GM18526 (cell line): Measurements from ENCODE around the gene PARD3B.

Experiments used
- POLR2A ChIP-seq: IDR thresholded peaks from 3 replicates; pipeline ENCODE4 v1.6.1; 2011; ENCODE audit not compliant: insufficient read length; ENCODE audit errors: extremely low read depth

PARD3B gene

GRCh38 chr2:205069928-205070327, 524.7 kb downstream of the PARD3B start:
- TF ChIP-seq POLR2A: no peak

GRCh38 chr2:205070889-205071288, 525.6 kb downstream of the PARD3B start:
- TF ChIP-seq POLR2A: no peak

- TF ChIP-seq POLR2A: no peak
Observed at GRCh38 chr2:205073433-205074020, 528.3 kb downstream of the PARD3B start.

GRCh38 chr2:205076405-205076804, 531.1 kb downstream of the PARD3B start:
- no peak for TF ChIP-seq POLR2A

GRCh38 chr2:205077159-205077558, 531.9 kb downstream of the PARD3B start:
- TF ChIP-seq POLR2A: no peak

GRCh38 chr2:205078762-205079161, 533.5 kb downstream of the PARD3B start:
- no peak for TF ChIP-seq POLR2A

- TF ChIP-seq POLR2A: no peak
Observed at GRCh38 chr2:205079173-205079572, 533.9 kb downstream of the PARD3B start.

GRCh38 chr2:205086662-205087061, 541.4 kb downstream of the PARD3B start:
- no peak for TF ChIP-seq POLR2A

GRCh38 chr2:205087862-205088261, 542.6 kb downstream of the PARD3B start:
- no peak for TF ChIP-seq POLR2A

- TF ChIP-seq POLR2A: no peak
Observed at GRCh38 chr2:205089958-205090357, 544.7 kb downstream of the PARD3B start.

GRCh38 chr2:205091411-205091810, 546.1 kb downstream of the PARD3B start:
- no peak for TF ChIP-seq POLR2A

- TF ChIP-seq POLR2A: no peak
Observed at GRCh38 chr2:205094031-205094430, 548.8 kb downstream of the PARD3B start.

GRCh38 chr2:205103699-205104098, 558.4 kb downstream of the PARD3B start:
- no peak for TF ChIP-seq POLR2A

GRCh38 chr2:205107810-205108209, 562.5 kb downstream of the PARD3B start:
- TF ChIP-seq POLR2A: no peak

GRCh38 chr2:205115511-205115910, 570.2 kb downstream of the PARD3B start:
- TF ChIP-seq POLR2A: no peak

- TF ChIP-seq POLR2A: no peak
Observed at GRCh38 chr2:205117125-205117524, 571.9 kb downstream of the PARD3B start.

GRCh38 chr2:205119136-205119535, 573.9 kb downstream of the PARD3B start:
- TF ChIP-seq POLR2A: no peak
